Activated T-helper 2 cell treated with anti-CD3 and anti-CD28 coated beads, Interferon-gamma antibody, Interleukin-2, Interleukin-4, amounts not matched to agents 10 μg/mL and 5 μg/mL and 100 μg/mL, durations not matched to agents 14 hours and 24 hours and 36 hours (primary cell): ENCODE data around the gene TGIF1. TPM values are rescaled to one million over a fixed set of nuclear protein-coding genes. Genes with fewer than 3 reads are reported as not detected.
"Not testable (repeated sequence)": the region's sequence is repeated elsewhere in the genome, so short reads cannot be mapped to it uniquely, and the experiment has no call there.

Experiments
- DNase-seq: peaks from one replicate; pipeline ENCODE4 v3.0.0; 2021; ENCODE audit warnings: low spot score
- H3K27ac Mint-ChIP-seq: one replicate; pipeline ENCODE4 v1.8.0; 2021; ENCODE audit warnings: mixed read lengths
- H3K27me3 Mint-ChIP-seq: one replicate; pipeline ENCODE4 v1.8.0; 2021; ENCODE audit warnings: low read depth, mixed read lengths
- H3K36me3 Mint-ChIP-seq: one replicate; pipeline ENCODE4 v1.8.0; 2021; ENCODE audit warnings: low read depth, mixed read lengths
- H3K4me1 Mint-ChIP-seq: one replicate; pipeline ENCODE4 v1.8.0; 2021; ENCODE audit warnings: low read depth, mixed read lengths
- H3K4me3 Mint-ChIP-seq: one replicate; pipeline ENCODE4 v1.8.0; 2021; ENCODE audit warnings: low read depth, mild to moderate bottlenecking, moderate library complexity, mixed read lengths
- H3K9me3 Mint-ChIP-seq: one replicate; pipeline ENCODE4 v1.8.0; 2021; ENCODE audit warnings: mixed read lengths
- intact Hi-C: fragments of 100-400 bp; cut with micrococcal nuclease; formaldehyde crosslinking; loops from one replicate; pipeline ENCODE4 v1.15.1; 2023
- total RNA-seq: library from RNA; stranded (reverse); gene quantifications from 2 replicates; pipeline ENCODE4 v1.2.3, GENCODE V29; 2022

TGIF1 gene
- total RNA-seq, 1 donor from 2014 or later: 53.5 TPM

DNA sequence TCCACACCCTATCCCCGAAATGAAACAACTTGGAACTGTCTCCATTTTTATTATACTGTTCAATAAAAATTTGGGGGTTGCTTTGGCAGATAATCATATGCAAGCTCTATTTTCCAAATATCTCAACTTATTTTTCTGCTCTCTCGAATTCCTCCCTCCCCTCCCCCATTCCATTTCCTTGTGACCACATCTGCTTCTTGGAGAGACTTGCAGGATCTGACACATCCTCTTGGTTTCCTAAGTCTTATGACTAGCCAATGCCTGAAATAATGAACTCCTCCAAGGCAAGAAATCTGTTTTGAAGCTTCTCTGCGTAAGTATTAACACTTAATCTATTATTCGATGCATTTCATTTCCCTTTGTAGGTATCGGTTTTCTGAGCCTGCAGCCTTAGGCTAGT is 16.1 kb downstream of the TGIF1 start:
- intact Hi-C loops: no loop called here
- H3K27me3 Mint-ChIP-seq: no peaks in the 10 kb centered on the region
- H3K4me1 Mint-ChIP-seq: peaks cover 3% of the 10 kb centered on the region
- H3K4me3 Mint-ChIP-seq: no peak overlapping the region
- H3K27ac Mint-ChIP-seq: no peak overlapping the region
- peaks cover 13% of the 10 kb centered on the region for H3K36me3 Mint-ChIP-seq
- H3K9me3 Mint-ChIP-seq: peaks cover 10% of the 10 kb centered on the region
- DNase-seq: no peak

- no peak overlapping the region for H3K4me3 Mint-ChIP-seq
- H3K36me3 Mint-ChIP-seq: peaks cover 4% of the 10 kb centered on the region
- H3K9me3 Mint-ChIP-seq: peaks cover 4% of the 10 kb centered on the region
- intact Hi-C loops: no loop called here
- no peak for DNase-seq
- peaks cover 3% of the 10 kb centered on the region for H3K4me1 Mint-ChIP-seq
- no peak overlapping the region for H3K27ac Mint-ChIP-seq
- no peaks in the 10 kb centered on the region for H3K27me3 Mint-ChIP-seq
Observed at GRCh38 chr18:3466872-3467271, 16.9 kb downstream of the TGIF1 start.

- Mint-ChIP-seq H3K9me3 (no peaks in the 10 kb centered on the region), H3K4me1 (peaks cover 7% of the 10 kb centered on the region), H3K36me3 (no peaks in the 10 kb centered on the region), H3K4me3 (no peak overlapping the region), H3K27me3 (no peaks in the 10 kb centered on the region), H3K27ac (no peak overlapping the region)
- DNase-seq: no peak
- intact Hi-C loops: no loop called here
Observed at GRCh38 chr18:3468066-3468705, 18.2 kb downstream of the TGIF1 start.

GRCh38 chr18:3468833-3469232 is 18.9 kb downstream of the TGIF1 start:
- Mint-ChIP-seq H3K27ac (no peak overlapping the region), H3K4me1 (peaks cover 12% of the 10 kb centered on the region), H3K4me3 (no peak overlapping the region), H3K9me3 (no peaks in the 10 kb centered on the region), H3K27me3 (no peaks in the 10 kb centered on the region), H3K36me3 (no peaks in the 10 kb centered on the region)
- intact Hi-C loops: no loop called here
- no peak for DNase-seq

DNA sequence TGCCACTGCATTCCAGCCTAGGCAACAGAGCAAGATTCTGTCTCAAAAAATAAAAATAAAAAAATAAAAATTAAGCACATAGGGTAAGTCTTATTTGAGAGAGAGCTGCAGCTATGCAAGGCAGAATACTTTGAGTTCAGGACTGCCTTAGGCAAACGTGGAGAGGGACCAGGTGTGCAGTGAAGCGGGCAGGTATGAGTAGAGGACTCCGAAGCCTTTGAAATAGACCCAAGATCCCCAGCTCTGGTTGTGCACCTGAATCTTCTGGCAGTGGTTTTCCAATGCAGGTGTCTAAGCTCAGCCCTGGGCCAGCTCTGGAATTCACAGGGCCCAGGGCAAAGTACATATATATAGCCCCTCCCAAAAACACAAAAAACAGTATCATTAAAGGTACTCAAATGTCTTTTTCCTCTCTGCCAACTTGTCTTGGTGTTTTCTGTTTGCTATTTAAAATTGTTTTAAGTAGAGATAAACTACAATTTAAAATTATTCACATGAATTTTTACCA is 21.2 kb downstream of the TGIF1 start:
- Mint-ChIP-seq H3K4me3 (no peak overlapping the region), H3K4me1 (peaks cover 13% of the 10 kb centered on the region), H3K9me3 (peaks cover 7% of the 10 kb centered on the region), H3K27me3 (no peaks in the 10 kb centered on the region), H3K36me3 (no peaks in the 10 kb centered on the region), H3K27ac (no peak overlapping the region)
- DNase-seq: no peak
- intact Hi-C loops: no loop called here

DNA sequence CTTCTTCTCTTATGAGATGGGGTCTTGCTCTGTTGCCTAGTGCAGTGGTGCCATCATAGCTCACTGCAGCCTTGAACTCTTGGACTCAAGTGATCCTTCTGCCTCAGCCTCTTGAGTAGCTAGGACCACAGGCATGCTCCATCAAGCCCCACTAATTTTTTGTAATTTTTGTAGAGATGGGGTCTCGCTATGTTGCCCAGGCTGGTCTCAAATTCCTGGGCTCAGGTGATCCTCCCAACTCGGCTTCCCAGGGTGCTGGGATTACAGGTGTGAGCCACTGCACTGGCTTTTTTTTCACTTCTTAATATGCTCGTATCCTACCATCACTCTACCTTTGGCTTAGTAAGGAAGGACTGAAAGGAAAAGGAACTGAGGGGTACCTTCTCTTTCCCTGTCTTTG is 22.1 kb downstream of the TGIF1 start:
- H3K9me3 Mint-ChIP-seq, H3K36me3 Mint-ChIP-seq, DNase-seq, H3K4me3 Mint-ChIP-seq, H3K27me3 Mint-ChIP-seq, H3K27ac Mint-ChIP-seq: not testable (repeated sequence)
- intact Hi-C loops: loop anchor here (2.0 kb wide), 1 partner anchor 61 kb away; no protein-coding TSS in a partner anchor
- H3K4me1 Mint-ChIP-seq: peaks cover 12% of the 10 kb centered on the region

DNA sequence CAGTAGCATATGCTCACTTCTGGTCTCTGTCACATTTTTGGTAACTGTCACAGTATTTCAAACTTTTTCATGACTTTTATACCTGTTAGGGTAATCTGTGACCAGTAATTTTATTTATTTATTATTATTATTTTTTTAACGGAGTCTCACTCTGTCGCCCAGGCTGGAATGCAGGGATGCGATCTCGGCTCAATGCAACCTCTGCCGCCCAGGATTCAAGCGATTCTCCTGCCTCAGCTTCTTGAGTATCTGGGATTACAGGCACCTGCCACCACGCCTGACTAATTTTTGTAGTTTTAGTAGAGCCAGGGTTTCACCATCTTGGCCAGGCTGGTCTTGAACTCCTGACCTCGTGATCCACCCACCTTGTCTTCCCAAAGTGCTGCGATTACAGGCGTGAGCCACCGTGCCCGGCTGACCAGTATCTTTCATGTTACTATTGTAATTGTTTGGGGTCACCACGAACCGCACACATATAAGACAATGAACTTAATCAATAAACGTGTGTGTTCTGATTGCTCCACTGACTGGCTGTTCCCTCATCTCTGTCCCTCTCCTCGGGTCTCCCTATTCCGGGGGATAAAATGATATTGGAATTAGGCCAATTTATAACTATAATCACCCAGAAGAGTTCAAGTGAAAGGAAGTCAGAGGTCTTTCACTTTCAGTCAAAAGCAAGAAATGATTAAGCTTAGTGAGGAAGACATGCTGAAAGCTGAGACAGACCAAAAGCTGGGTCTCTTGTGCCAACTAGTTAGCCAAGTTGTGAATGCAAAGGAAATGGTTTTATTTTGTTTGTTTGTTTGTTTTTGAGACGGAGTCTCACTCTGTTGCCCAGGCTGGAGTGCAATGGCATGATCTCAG is 22.9 kb downstream of the TGIF1 start:
- Mint-ChIP-seq H3K27ac (no peak overlapping the region), H3K4me3 (no peak overlapping the region)
- intact Hi-C loops: loop anchor here (2.0 kb wide), 1 partner anchor 62 kb away; no protein-coding TSS in a partner anchor

DNA sequence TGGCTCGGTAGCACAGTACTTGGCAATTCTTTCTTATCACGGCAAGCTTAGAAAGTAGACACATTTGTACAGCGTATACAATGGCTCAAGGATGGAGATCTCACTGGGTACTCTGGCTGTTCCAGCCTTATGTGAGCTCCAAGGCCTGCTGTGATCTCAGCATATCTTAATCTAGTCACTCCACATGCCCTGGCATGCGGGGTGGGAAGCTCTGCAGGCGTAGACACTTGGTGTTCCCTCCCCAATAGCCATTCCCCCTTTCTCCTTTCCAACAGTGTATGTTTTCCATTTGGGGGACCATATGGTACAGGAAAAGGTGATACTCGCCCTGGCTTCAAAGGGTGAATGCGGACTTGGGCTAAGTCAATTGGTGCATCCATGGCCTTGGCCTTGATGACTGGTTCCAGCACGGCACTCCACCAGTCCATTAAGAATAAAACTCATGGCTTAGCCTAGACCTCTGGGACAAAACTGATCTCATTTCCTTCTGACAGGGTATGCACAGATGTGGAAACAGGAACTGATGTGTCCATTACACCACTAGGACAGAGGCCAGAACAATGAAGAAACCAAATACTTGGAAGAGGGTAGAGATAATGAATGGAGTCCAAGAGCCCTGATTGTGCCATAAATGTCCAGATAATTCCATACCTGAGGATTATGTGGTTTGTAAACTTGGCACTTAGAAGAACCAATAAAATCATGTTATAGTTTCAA is 28.4 kb downstream of the TGIF1 start:
- no peaks in the 10 kb centered on the region for H3K36me3 Mint-ChIP-seq
- no peak overlapping the region for H3K27ac Mint-ChIP-seq
- H3K9me3 Mint-ChIP-seq: peaks cover 7% of the 10 kb centered on the region
- H3K27me3 Mint-ChIP-seq: peaks cover 6% of the 10 kb centered on the region
- no peak overlapping the region for H3K4me3 Mint-ChIP-seq
- no peak for DNase-seq
- H3K4me1 Mint-ChIP-seq: peaks cover 4% of the 10 kb centered on the region
- intact Hi-C loops: no loop called here

More for the DNA sequence above, 22.9 kb downstream of the TGIF1 start:
- Mint-ChIP-seq H3K9me3 (peaks cover 7% of the 10 kb centered on the region), H3K4me1 (peaks cover 10% of the 10 kb centered on the region), H3K36me3 (no peaks in the 10 kb centered on the region), H3K27me3 (no peaks in the 10 kb centered on the region)
- no peak for DNase-seq

- intact Hi-C loops: no loop called here
- H3K27ac Mint-ChIP-seq: no peak overlapping the region
- no peak for DNase-seq
- peaks cover 7% of the 10 kb centered on the region for H3K27me3 Mint-ChIP-seq
- H3K4me1 Mint-ChIP-seq: no peaks in the 10 kb centered on the region
- H3K36me3 Mint-ChIP-seq: no peaks in the 10 kb centered on the region
- H3K4me3 Mint-ChIP-seq: no peak overlapping the region
- H3K9me3 Mint-ChIP-seq: peaks cover 2% of the 10 kb centered on the region
Observed at GRCh38 chr18:3479978-3480509, 30.1 kb downstream of the TGIF1 start.

GRCh38 chr18:3480827-3481573 is 31.0 kb downstream of the TGIF1 start:
- intact Hi-C loops: no loop called here
- no peaks in the 10 kb centered on the region for H3K9me3 Mint-ChIP-seq
- no peak overlapping the region for H3K4me3 Mint-ChIP-seq
- H3K27me3 Mint-ChIP-seq: peaks cover 7% of the 10 kb centered on the region
- H3K36me3 Mint-ChIP-seq: no peaks in the 10 kb centered on the region
- no peak overlapping the region for H3K27ac Mint-ChIP-seq
- H3K4me1 Mint-ChIP-seq: peaks cover 1% of the 10 kb centered on the region
- DNase-seq: no peak

GRCh38 chr18:3481696-3482210 is 31.8 kb downstream of the TGIF1 start:
- DNase-seq: no peak
- Mint-ChIP-seq H3K36me3 (no peaks in the 10 kb centered on the region), H3K4me3 (no peak overlapping the region), H3K9me3 (no peaks in the 10 kb centered on the region), H3K27ac (no peak overlapping the region), H3K4me1 (peaks cover 1% of the 10 kb centered on the region), H3K27me3 (peaks cover 7% of the 10 kb centered on the region)
- intact Hi-C loops: no loop called here

GRCh38 chr18:3482258-3482657 is 32.3 kb downstream of the TGIF1 start:
- no peak overlapping the region for H3K27ac Mint-ChIP-seq

More at GRCh38 chr18:3482258-3482657, 32.3 kb downstream of the TGIF1 start:
- Mint-ChIP-seq H3K9me3 (no peaks in the 10 kb centered on the region), H3K27me3 (peaks cover 7% of the 10 kb centered on the region), H3K36me3 (no peaks in the 10 kb centered on the region), H3K4me3 (no peak overlapping the region), H3K4me1 (peaks cover 1% of the 10 kb centered on the region)
- intact Hi-C loops: no loop called here
- DNase-seq: no peak
